NCI-H2171 treated with DMSO at 0.1 percent for 48 hours (cell line): ENCODE results near the gene PARD3.

Experiments
- DNase-seq: peaks from one replicate; lab custom pipeline; 2025; lab: John Stamatoyannopoulos, UW

The PARD3 gene

GRCh38 chr10:34154383-34154900, 660.7 kb downstream of the PARD3 start:
- no peak for DNase-seq

- no peak for DNase-seq
Observed at GRCh38 chr10:34153663-34154382, 661.3 kb downstream of the PARD3 start.

- DNase-seq: no peak
Observed at GRCh38 chr10:34152434-34152833, 662.7 kb downstream of the PARD3 start.

GRCh38 chr10:34151931-34152330, 663.2 kb downstream of the PARD3 start:
- no peak for DNase-seq

DNA sequence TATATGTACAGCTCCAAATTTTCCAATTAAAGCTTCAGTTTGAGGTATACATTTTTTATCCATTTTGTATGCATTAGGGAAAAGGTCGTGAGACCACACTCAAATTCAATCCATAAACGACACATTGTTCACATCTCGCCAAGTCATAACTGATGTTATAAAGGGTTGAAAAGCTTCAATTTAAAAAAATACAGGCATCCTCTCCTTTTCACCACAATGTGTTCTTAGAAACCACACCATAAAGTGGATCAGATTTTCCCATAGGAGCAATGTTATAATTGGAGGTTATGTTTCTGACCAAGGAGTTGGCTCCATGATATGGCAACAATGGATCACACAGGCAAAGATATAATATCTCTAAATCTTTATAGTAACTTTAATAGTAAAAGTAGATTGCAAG, 663.6 kb downstream of the PARD3 start:
- no peak for DNase-seq

DNA sequence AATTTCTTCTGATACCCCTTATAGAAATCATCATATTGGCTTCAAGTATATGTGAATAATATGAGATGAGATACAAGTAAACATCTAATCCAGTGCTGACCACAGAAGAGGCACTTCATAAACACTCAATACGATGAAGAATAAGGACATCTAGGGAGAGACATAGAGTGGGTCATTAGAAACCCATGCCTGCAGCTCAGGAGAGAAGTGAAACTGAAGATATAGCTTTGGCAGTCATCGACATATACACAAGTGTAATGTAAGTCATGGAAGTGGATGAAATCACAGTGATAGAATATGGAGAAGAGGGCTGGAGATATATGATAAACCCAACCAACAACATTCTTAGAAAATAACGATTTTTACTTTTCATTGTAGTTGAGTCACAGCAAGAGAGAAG, 665.0 kb downstream of the PARD3 start:
- no peak for DNase-seq

DNA sequence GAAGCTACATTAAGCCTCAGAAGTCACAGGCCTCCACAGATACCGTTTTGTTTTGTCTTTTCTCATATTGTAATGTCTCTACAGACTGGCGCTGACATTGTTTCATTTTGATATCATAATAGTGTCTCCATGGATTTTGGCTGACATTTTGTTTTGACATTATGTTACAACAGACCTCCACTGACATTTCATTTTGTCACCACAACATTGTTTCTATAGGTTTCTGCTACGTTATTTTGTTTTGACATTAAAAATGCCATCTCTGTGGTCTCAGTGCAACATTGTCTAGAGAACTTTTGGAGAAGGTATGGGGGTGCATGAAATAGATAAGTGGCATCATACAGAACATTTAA, 666.8 kb downstream of the PARD3 start:
- DNase-seq: no peak

GRCh38 chr10:34147641-34148304, 667.3 kb downstream of the PARD3 start:
- DNase-seq: no peak

GRCh38 chr10:34145715-34146114, 669.4 kb downstream of the PARD3 start:
- DNase-seq: no peak

- DNase-seq: no peak
Observed at GRCh38 chr10:34143466-34143865, 671.6 kb downstream of the PARD3 start.

DNA sequence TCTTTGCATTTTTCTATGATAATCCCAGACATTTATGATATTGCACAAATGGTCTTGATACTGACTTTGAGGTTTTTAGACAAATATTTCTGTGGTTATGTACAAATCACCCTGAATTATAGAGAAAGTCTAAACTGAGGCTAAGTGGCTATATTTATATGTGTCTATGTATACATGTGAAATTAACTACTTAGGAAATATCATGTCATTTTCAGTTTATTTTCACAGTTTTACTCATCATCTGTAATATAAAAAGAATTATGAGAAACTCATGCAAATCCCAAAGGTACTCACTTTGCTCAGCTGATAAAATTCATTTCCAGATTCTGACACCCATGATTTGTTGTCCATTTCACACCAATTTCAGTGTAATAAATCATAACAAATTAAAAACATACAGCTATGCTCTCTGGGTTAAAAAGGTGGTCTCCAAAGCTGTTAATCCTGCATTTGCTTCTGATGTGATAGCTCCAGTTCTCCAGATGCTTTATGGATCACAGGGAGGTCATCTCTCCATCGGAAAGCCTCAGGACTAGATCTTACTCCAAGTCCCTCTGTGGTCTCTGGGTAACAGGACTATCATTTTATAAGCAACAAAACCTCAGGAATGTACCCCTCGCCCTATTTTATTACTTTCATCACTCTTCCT, 673.9 kb downstream of the PARD3 start:
- DNase-seq: no peak

GRCh38 chr10:34139559-34139958, 675.5 kb downstream of the PARD3 start:
- DNase-seq: no peak

DNA sequence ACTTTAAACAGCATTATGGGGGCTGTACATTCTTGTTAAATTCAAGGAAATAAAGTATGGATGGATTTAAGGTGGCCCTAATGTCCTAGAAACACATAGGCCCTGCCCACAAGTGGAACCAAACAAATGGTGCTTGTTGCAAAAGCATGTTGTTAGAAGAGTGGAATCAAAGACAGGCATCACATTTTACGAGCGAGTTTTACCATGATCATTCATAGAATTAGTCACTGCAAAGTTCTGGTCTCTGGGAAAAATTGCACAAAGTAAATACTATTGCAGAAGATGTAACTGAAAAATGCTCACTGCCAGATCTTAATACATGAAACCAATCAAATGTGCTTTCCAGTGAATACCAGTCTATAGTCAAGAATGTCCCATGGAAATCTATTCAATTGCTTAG, 677.1 kb downstream of the PARD3 start:
- DNase-seq: no peak

DNA sequence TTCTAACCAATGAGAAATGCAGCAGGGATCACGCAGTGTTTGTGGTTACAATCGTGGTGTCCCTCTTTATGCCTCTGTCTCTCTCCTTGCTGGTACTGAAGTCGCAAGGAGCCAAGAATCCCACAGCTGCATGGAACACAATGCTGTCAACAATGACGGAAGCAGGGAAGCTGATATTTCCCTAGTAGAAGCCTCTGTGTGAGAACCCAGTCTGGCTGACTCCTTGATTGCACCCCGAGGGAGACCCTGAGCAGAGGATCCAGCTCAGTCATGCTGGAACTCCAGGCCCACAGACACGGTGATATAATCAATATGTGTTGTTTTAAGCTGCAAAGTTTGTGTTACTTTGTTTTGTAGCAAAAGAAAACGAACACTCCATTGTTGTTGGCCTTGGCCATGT, 677.9 kb downstream of the PARD3 start:
- DNase-seq: no peak

DNA sequence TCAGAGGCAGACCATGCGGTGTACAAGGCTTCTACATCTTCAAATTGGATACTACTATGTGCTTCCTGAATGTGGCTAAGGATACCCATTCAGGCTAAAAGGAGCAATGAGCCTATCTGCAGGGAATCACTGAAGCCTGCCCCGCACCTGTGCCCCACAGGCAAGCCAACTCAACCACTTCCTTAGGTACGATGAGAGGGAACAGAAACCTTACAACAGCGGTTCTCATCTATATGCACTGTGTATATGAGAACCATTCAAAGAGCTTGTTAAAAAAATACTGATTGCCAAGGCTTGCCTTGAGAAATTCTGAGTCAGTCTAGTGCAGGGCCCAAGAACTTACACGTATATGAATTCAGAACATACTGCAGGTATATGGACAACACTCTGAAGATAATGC, 679.6 kb downstream of the PARD3 start:
- DNase-seq: no peak

DNA sequence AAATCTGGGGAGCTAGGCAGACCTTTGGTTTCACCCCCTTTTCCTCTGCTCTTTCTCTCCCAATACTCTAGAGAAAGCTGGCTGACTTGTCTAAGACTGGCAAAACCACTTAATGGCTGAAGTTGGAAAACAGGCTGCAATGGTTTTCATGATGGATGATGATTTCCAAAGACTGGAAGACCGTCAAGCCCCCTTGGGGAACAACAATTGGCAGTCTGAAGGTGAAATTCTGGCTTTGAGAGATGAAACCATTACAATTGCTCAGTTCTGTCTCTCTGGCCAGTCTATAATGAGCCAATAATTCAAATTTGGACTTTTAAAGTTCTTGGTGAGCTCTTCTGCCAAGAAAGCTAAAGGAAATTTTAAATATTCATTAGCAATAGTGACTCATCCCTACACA, 680.5 kb downstream of the PARD3 start:
- no peak for DNase-seq

DNA sequence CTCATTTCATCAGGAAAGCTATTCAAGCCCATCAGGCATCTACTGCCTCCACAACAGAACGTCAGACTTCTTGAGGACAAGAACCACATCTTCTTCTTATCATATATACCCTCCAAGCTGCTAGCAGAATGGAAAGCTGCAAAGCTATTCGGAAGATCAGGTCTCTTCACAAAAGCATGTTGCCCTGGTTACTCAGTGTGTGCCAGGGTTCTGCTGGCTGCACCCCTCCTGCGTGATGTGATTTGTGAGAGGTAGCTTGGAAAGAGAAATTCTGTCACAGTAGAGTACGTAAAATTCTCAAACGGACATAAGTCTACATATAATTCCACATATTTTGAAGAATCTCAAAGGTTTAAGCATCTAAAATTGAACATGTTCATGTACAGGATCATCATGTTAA, 681.7 kb downstream of the PARD3 start:
- DNase-seq: no peak

DNA sequence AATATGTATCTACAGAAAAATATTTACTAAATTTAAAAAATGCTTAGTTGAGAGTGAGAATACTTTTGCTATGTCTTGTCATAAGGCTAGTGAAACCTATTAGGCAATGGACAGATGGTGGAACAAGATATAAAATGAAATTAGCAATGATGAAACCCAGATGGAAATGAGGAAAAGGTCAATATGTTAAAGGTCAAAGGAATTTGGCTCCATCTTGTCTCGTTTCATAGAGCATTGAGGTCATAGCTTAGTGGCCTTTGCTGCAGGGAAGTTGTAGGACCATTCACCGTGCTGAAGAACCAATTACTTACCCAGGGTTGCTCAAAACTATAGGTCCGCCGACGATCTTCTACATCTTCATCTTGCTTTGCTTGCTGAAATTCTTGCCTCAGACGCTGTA, 683.9 kb downstream of the PARD3 start:
- no peak for DNase-seq

DNA sequence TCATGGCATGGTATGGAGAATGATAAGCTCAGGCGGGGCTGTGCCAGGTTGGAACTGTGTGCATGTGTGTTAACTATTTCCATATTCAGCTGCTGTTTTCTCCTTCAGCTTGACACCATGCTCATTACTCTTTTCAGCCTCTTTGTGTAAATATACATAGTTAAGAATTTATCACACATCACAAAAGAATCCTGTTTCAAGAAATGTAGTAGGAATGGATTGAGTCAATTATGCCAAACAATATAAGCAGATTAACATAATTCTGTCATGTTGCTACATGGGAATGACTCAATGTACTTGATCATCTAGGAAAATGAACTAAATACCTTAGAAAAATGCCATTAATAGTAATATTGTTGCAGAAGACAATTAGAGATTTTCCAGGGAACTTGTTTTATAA, 687.4 kb downstream of the PARD3 start:
- no peak for DNase-seq

GRCh38 chr10:34126371-34127151, 688.5 kb downstream of the PARD3 start:
- no peak for DNase-seq

DNA sequence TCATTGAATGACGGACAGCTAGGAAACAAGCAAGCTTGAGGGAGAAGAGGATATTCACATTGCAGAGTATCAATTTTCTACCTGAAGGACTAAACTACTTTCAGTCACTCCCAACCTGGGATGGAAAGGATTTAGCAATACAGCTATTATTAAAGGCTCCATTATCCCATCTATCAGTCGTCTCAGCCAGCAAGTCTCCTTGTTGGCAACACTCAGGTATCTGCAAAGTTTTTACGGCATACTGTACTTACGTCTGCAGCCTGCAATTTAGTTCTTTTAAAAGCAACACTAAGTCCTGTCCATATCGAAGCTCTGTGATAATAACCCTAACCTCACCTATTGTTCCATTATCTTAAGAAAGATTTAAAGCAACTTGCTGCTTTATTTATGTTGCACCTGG, 689.4 kb downstream of the PARD3 start:
- no peak for DNase-seq

- no peak for DNase-seq
Observed at GRCh38 chr10:34124522-34125035, 690.5 kb downstream of the PARD3 start.
